Erythroblast (primary cell): Measurements from ENCODE around the gene SHANK2.

ENCODE experiments used
- GATA1 ChIP-seq: IDR thresholded peaks from 2 replicates; pipeline ENCODE4 v1.6.1; 2011; ENCODE audit warnings: low read depth, mild to moderate bottlenecking, control low read depth, low read length, moderate library complexity
- POLR2A ChIP-seq: IDR thresholded peaks from 2 replicates; pipeline ENCODE4 v1.6.1; 2011; ENCODE audit warnings: mild to moderate bottlenecking, low read length

- TF ChIP-seq POLR2A (no peak), GATA1 (no peak)
These were observed 4.2 kb downstream of the SHANK2 start for GRCh38 chr11:71248251-71248570.
